SK-N-MC (cell line): ENCODE measurements around the gene PSMF1.

Source experiments
- DNase-seq: peaks from one replicate; pipeline ENCODE4 v3.0.0-alpha.2; 2011; ENCODE audit warnings: low read depth, low spot score
- H3K27ac ChIP-seq: fragments of 200-600 bp; sonication (generic); 2 replicates; pipeline ENCODE4 v1.5.1; 2016; ENCODE audit warnings: mixed run types
- H3K36me3 ChIP-seq: fragments of 200-600 bp; sonication (generic); 2 replicates; pipeline ENCODE4 v1.6.1; 2017; ENCODE audit warnings: antibody characterized with exemption, low read length, mixed read lengths; ENCODE audit not compliant: insufficient read depth
- H3K4me3 ChIP-seq: fragments of 200-600 bp; sonication (generic); 2 replicates; pipeline ENCODE4 v1.5.1; 2016
- H3K9ac ChIP-seq: fragments of 200-600 bp; sonication (generic); 2 replicates; pipeline ENCODE4 v1.8.0; 2017; ENCODE audit warnings: mixed run types, mixed read lengths; ENCODE audit not compliant: insufficient read length
- H3K9me3 ChIP-seq: fragments of 200-600 bp; sonication (generic); 2 replicates; pipeline ENCODE4 v1.6.1; 2017; ENCODE audit warnings: low read depth, mild to moderate bottlenecking, antibody characterized with exemption, low read length, moderate library complexity, mixed read lengths
- EZH2 ChIP-seq: fragments of 200-600 bp; sonication (generic); IDR thresholded peaks from one replicate; pipeline ENCODE4 v1.6.1; 2017; ENCODE audit warnings: antibody characterized with exemption
- FOXP2 ChIP-seq: optimal IDR thresholded peaks from 2 replicates; pipeline ENCODE3; 2011; ENCODE audit warnings: mild to moderate bottlenecking, moderate library complexity; ENCODE audit not compliant: insufficient read depth; ENCODE audit errors: extremely low read length, control extremely low read depth
- POLR2AphosphoS5 ChIP-seq: IDR thresholded peaks from 2 replicates; pipeline ENCODE4 v1.6.1; 2012; ENCODE audit warnings: mild to moderate bottlenecking, low read depth, low read length, borderline replicate concordance

Gene PSMF1

DNA sequence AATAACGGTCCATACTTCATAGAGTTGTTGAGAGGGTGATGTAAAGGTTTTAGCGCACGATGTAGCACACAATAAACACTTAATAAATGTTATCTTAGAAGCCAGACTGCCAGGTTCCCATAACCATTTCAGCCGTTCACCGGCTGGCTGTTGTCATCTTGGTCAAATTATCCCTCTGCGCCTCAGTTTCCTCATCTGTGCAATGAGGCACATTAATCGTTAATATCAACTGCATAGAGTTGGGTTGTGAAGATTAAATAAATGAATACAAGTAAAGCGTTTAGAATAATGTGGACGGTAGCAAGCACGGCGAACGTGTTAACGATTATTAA lies 432 bp upstream of the PSMF1 start:
- Histone ChIP-seq H3K9me3 (no peaks in the 10 kb centered on the region), H3K9ac (peak overlapping the region; percentile 73), H3K4me3 (peak overlapping the region; percentile 98), H3K36me3 (peaks cover 12% of the 10 kb centered on the region; the same call in 1 of the 2 replicates), H3K27ac (no peak overlapping the region)
- no peak for TF ChIP-seq FOXP2
- no peak for TF ChIP-seq EZH2
- no peak for DNase-seq

DNA sequence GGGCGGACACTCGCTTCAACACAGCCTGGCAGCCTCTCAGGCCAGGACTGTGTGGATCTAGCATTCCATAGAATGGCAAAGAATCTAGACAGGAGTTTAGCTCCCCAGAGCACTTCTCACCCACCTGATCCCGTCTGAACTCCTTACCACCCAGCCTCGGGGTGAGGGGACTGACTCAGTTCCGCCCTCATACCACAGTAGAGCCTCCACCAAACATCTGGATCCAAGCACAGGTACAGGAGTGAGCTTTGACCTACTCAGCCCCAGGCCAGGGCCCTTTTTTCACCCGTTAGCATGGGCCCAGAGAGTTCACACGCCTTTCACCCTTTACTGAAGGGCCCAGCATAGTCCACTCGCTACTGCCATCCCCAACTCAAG lies 715 bp downstream of the PSMF1 start:
- H3K27ac ChIP-seq: no peak overlapping the region
- H3K4me3 ChIP-seq: peak overlapping the region; percentile 98
- DNase-seq: no peak
- H3K36me3 ChIP-seq: peaks cover 12% of the 10 kb centered on the region; the same call in 1 of the 2 replicates
- H3K9ac ChIP-seq: peak overlapping the region; percentile 86
- no peaks in the 10 kb centered on the region for H3K9me3 ChIP-seq
- TF ChIP-seq POLR2AphosphoS5: no peak
- TF ChIP-seq FOXP2: no peak
- no peak for TF ChIP-seq EZH2

DNA sequence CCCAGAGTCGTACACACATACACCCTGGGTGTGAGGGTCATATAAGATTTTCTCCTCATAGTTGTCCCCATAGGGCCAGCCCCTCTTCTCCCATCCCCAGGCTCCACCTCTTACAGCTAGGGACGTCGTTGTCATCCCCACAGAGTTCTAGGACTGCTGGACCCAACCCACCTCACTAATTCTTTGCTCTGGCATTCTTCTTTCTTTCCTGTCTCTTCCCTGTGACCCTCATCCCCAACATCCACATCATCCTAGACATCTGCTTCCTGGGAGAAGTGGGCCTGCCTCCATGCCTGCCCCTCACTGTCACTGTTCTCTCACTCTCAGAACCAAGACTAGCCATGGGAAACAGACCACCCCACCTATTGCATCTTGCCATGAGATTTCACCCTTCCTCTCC lies 1.1 kb downstream of the PSMF1 start:
- Histone ChIP-seq H3K9me3 (no peaks in the 10 kb centered on the region), H3K4me3 (peak overlapping the region; percentile 98), H3K27ac (no peak overlapping the region), H3K9ac (peak overlapping the region; percentile 86), H3K36me3 (peaks cover 14% of the 10 kb centered on the region)
- TF ChIP-seq POLR2AphosphoS5 (no peak), EZH2 (no peak), FOXP2 (no peak)
- no peak for DNase-seq

DNA sequence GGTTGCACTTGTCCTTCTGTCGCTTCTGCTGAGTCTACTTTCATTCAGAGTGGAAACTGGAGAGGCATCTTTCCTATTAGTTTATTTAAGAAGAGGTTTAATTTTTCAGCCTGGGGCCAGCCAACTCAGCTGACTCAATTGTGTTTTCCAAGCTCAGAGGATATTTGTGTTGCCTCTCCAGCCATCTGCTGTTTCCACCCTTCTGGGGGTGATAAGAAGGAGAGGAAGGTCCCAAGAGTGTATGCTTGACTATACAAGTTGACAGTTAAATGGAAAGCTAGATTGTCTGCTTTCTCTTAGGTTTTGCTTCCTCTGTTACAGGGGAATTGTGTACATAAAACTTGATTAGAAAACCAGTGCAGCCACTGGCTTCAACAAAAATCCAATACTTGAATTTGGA lies 3.0 kb downstream of the PSMF1 start:
- H3K27ac ChIP-seq: no peak overlapping the region
- H3K36me3 ChIP-seq: peaks cover 33% of the 10 kb centered on the region

DNA sequence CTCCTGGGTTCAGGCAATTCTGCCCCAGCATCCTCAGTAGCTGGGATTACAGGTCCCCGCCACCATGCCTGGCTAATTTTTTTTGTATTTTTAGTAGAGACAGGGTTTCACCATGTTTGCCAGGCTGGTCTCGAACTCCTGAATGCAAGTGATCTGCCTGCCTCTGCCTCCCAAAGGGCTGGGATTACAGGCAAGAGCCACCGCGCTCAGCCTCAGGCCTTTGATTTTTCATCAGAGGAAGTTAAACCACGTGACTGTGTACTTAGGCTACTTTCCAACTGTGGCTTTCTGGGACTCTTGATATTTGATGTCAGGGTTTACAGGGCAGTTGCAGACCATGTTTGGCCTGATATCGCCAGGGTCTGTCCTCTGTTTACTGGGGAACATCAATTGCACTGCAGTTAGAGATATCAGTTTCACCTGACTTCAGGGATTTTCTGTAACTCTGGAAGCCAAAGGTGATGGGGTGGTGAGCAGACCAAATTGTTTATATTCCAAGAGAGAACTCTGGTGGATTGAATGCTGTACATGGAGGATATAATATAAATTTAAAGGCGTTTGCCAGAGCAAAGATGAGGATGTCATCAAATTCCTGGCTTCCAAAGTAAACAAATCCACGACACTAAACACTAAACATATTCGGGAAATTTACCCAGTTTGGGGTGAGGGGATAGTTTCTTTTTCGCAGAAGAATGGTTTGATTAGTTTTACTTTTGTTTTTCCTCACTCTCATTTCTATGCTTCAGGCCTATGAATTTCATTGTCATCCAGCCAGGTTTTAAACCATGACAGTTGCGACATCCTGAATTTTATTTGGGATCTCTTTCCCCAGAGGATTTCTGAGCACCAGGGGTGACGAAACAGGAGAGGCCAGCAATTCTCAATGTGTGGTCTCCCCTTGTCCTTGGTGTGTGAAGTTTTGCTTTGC lies 4.2 kb downstream of the PSMF1 start:
- no peaks in the 10 kb centered on the region for H3K9me3 ChIP-seq
- H3K9ac ChIP-seq: no peak overlapping the region
- peak overlapping the region; percentile 42 for H3K4me3 ChIP-seq
- TF ChIP-seq EZH2 (no peak), POLR2AphosphoS5 (no peak), FOXP2 (no peak)
- peaks cover 44% of the 10 kb centered on the region for H3K36me3 ChIP-seq
- H3K27ac ChIP-seq: no peak overlapping the region
- DNase-seq: no peak

More for the DNA sequence above, 3.0 kb downstream of the PSMF1 start:
- no peak for DNase-seq
- Histone ChIP-seq H3K4me3 (no peak overlapping the region), H3K9me3 (no peaks in the 10 kb centered on the region), H3K9ac (peak overlapping the region; percentile 7)
- no peak for TF ChIP-seq POLR2AphosphoS5
- TF ChIP-seq EZH2: no peak
- no peak for TF ChIP-seq FOXP2

DNA sequence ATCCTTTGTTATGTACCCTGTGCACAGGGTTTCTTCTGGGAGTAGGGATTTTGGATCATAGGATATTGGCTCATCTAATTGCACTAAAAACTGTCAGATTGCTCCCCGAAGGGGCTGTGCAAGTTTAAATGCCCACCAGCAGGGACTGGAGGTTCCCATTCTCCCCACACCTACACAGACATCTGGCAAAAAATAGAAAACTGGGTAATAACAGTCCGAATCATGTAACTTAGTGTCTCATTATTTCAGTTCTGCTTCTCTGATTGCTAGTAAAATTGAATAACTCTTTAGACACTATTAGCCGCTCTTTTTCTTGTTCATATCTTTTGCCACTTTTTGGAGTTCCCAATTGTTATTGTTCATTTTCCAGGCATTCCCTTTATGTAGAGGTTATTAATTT lies 5.3 kb downstream of the PSMF1 start:
- Histone ChIP-seq H3K4me3 (no peak overlapping the region), H3K9me3 (no peaks in the 10 kb centered on the region), H3K27ac (peak overlapping the region; percentile 52), H3K9ac (peak overlapping the region; percentile 19), H3K36me3 (peaks cover 54% of the 10 kb centered on the region)
- TF ChIP-seq FOXP2 (no peak), POLR2AphosphoS5 (no peak), EZH2 (no peak)
- no peak for DNase-seq

DNA sequence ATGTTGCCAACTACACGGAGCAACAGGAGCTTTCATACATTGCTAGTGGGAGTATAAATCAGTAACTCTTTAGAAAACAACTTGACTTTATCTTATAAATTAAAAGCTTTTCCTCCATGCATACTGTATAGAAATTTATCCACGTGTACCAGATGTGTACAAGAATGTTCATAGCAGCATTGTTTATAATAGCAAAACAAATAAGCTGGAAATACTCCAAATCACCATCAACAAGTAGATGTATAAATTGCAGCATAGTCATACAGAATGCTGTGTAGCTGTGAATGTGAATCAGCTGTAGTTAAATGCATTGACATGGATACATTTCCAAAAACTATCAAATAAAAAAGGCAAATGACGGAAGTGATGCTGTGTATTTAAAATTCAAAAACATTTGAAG lies 6.0 kb downstream of the PSMF1 start:
- H3K4me3 ChIP-seq: no peak overlapping the region
- no peak for TF ChIP-seq EZH2
- TF ChIP-seq FOXP2: no peak
- no peak for TF ChIP-seq POLR2AphosphoS5
- peaks cover 59% of the 10 kb centered on the region for H3K36me3 ChIP-seq
- no peak for DNase-seq
- H3K9me3 ChIP-seq: no peaks in the 10 kb centered on the region
- no peak overlapping the region for H3K9ac ChIP-seq
- H3K27ac ChIP-seq: no peak overlapping the region

DNA sequence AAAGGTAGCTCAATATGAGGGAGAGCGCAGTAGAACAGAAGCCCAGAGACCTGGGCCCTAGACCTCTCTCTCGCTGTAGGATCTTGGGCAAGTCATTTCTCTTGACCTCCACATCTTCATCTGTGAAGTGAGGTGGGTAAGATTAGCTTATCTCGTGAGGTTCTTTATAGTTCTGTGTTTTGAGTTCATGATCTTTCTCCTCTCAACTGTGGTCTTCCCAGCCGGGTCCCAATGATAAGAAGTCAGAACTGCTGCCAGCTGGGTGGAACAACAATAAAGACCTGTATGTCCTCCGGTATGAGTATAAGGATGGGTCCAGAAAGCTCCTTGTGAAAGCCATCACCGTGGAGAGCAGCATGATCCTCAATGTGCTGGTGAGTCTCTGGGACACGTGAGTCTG lies 6.9 kb downstream of the PSMF1 start:
- no peak for TF ChIP-seq POLR2AphosphoS5
- no peak for TF ChIP-seq FOXP2
- no peak for TF ChIP-seq EZH2
- DNase-seq: no peak
- peaks cover 67% of the 10 kb centered on the region for H3K36me3 ChIP-seq

More for the DNA sequence above, 6.9 kb downstream of the PSMF1 start:
- H3K4me3 ChIP-seq: no peak overlapping the region
- H3K9me3 ChIP-seq: no peaks in the 10 kb centered on the region
- no peak overlapping the region for H3K27ac ChIP-seq
- H3K9ac ChIP-seq: no peak overlapping the region
